Stimulated activated CD4-positive, alpha-beta T cell treated with anti-CD3 and anti-CD28 coated beads, Interleukin-12 subunit alpha, Interleukin-12 subunit beta, amount 100 ng/mL, for 48 hours (primary cell): ENCODE measurements around the gene TMEM179.

ENCODE experiments used
- DNase-seq, 3 donors: peaks; one replicate each; pipeline ENCODE4 v3.0.0-alpha.2; 2020; ENCODE audit warnings: low read depth in 2 of 3, low spot score in 1 of 3

Gene TMEM179

GRCh38 chr14:104557086-104557485 is 47.5 kb downstream of the TMEM179 start:
- no peak for DNase-seq

- no peak for DNase-seq
These were observed 48.1 kb downstream of the TMEM179 start for GRCh38 chr14:104556256-104557021.

DNA sequence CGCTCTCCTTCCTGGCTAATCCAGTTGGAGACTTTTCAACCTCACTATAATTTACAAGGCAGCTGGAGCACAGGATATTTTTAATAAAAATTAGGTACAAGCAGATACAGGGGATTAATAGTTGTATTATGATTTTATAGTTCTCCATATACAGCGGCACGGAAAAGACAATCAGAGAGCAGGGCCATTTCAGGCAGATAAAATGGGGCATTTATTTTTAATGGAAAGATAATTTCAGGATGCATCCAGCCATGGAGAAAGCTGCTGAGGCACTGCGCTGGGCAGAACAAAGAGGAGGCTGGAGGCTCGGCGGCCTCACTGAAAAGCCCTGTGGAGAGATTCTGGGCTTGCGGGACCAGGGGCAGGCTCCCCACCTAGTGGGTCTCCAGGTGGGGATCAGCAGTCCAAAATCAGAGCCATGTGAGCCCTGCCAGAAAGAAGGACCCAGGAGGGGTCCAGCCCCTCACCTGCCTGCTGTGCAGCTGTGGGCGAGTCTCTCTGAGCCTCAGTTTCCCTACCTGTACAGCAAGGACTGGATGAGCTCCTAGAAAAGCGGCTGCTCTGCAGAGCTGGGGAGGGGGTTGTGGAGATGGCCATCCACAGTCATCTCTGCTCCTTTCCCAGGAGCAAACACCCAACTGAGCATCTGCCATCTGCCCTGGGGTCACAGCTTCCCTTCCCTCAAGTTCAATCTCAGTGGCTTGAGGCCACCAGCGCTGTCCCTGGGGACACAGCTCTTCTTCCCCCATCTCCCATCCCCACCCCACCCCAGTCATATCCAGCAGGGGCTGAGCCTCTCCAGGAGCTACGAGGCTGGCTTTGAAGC is 48.9 kb downstream of the TMEM179 start:
- no peak for DNase-seq

DNA sequence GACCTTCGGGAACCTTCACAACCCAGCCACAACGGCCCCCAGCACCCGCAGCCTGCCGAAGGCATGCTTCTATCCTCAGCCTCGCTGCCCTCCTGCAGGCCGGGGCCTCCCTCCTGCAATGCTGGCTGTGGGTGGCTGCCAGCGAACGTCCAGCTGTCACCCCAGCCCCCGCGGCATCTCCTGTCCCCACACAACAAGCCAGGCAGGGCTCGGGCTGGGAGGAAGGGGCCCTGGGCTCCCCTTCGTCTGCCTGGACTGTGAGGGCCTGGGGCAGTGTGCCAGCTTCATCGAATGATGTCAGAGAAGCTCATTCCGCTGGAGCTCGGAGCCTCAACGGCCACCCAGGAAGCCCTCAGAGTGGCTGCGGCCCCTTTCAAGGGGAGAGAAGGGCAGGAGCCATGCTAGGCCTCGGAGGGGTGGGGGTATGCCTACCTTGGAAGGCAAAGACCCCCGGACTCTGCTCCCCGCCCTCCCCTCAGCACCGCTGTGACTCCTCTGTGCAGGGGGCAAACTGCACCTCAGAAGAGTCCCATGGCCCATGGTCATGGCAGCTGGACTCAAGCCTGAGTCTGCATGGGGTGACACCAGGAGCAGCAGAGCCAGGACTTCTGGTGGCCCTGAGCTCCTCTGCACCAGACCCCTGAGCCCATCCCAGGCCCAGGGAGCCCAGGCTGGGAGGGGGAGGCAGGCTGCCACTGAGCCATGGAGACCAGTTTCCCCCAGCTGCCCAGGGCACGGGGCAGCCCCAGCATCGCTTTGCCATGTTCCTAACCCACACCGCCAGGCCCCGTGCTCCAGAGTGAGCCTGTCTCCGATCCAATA is 49.8 kb downstream of the TMEM179 start:
- no peak for DNase-seq

GRCh38 chr14:104554088-104554607 is 50.4 kb downstream of the TMEM179 start:
- no peak for DNase-seq

DNA sequence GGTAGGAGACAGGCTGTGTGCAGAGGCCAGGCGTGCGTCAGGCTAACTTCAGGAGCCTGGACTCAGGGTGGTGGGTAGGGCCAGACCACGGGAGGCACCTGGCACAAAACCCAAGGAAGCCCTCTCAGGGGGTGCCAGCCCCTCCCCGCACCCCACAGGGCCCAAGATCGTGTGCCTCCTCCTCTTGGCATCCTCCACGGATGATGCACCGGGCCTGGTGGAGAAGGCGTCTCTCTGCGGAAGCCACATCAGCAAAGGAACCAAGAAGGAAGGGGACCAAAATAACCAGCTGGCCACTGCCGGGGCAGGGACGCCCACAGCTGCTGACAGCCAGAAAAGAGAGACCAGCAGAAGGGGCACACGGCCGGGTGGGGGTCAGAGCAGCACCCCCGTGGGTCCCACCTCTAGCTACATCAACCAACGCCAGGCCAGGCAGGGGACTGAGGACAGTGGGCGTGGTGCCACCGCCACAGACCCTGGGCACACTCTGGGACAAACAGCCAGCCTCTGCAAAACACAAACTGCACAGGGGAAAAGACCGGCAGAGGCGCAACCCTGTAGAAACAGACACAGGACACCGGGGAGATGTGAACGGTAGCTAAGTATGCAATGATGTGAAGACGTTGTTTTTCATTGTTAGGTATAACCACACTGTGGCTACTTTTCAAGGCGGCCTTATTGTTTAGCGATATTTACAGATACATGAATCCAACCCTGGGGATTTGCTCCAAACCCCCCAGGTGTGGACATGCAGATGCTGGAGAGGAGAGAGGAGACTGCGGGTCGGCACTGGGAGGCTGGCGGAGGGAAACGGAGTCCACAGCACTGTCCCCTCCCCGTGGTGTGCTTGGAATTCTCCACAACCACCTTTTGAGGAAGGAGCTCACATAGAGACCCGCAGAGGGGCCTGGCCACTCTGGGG is 51.1 kb downstream of the TMEM179 start:
- no peak for DNase-seq

DNA sequence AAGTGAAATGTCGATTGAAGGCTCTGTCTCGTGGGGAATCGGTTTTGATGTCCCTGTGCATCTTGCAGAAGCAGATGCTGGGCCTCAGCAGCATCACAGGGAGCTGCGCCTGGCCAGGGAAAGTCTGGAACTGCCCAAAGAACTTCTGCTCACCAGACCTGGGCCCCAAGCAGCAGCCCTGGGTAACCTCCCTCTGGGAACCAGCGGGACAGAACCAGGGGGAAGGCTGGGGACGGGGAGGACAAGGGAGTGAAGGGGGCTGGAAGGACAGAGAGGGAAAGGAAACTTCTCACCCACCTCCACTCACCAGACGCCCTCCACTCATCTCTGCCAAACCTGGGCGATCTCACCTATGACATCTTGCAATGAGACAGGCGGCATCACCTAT is 51.8 kb downstream of the TMEM179 start:
- no peak for DNase-seq

- no peak for DNase-seq
These were observed 52.5 kb downstream of the TMEM179 start for GRCh38 chr14:104551851-104552737.

DNA sequence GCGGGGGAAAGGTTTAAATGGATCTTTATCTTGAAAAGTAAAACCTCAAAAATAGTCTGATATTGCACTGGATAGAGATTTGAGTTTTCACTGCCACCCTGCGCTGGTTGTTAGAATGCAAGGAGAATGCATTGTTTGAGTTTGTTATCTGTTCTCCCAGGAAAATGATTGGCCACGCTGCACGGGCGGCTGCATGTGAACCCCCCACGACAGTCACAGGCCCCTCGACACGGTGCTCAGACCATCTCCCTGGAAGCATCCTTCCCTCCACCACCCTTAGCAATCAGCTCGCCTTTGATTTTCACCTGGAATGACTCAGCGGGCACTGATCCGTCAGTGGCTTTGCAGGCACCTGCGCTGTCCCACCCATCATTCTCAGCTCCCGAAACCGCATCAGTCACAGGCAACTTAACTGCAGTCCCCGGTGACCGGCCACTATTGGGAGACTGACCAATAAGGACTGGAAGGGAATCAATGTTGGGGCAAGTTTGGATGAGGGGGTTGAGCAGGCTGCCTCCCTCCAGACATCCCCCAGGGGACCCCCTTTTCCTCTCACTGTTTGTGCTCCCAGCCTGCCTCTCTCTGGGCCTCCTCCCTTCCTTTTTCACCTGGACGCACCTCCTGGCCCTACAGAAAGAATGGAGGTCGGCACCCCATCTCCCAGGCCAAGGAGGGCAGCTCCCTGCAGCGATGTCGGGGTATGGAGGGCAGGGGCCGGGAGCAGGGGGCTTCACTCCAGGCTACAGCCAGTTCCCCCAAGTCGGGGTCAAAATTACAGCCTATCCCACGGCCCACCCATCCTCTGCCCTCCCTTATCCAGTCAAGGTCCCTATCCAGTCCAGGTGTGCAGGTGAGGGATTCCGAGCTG is 53.5 kb downstream of the TMEM179 start:
- no peak for DNase-seq

GRCh38 chr14:104550340-104550860 is 54.2 kb downstream of the TMEM179 start:
- DNase-seq, result no peak

DNA sequence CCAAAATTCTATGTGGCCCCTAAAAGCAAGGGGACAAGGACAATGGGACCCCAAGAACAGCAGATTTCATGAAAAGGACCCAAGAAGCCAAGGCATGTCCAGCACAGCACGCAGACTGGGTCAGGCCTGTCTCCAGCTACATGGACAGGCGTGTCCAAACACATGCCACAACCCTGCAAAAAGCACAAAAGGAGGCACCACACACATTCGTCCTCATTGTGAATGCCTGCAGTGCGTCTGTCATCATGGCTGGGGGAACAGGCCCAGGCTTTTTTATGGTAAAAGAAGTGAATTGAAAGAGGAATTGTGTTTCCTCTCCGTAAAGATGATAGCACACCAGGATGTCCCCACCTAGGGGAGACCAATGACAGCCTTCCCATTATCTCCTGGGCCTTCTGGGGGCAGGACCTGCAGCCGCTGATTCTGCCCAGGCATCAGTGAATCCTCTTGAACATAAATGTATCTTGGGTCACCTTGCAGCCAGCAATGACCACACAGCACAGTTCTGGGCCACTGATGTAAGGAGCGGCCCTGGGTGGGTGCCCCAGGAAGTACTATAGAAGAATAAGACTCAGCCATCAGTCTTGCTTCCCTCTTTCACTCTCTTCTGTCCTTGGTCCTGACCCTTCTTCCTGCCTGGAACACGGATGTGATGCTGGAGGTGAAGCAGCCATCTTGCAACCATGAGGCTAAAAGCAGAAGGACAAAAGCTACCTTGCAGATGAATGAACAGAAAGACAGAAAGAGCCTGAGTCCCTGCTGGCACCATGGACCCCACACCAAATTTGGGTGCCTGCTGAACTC is 54.8 kb downstream of the TMEM179 start:
- no peak for DNase-seq

DNA sequence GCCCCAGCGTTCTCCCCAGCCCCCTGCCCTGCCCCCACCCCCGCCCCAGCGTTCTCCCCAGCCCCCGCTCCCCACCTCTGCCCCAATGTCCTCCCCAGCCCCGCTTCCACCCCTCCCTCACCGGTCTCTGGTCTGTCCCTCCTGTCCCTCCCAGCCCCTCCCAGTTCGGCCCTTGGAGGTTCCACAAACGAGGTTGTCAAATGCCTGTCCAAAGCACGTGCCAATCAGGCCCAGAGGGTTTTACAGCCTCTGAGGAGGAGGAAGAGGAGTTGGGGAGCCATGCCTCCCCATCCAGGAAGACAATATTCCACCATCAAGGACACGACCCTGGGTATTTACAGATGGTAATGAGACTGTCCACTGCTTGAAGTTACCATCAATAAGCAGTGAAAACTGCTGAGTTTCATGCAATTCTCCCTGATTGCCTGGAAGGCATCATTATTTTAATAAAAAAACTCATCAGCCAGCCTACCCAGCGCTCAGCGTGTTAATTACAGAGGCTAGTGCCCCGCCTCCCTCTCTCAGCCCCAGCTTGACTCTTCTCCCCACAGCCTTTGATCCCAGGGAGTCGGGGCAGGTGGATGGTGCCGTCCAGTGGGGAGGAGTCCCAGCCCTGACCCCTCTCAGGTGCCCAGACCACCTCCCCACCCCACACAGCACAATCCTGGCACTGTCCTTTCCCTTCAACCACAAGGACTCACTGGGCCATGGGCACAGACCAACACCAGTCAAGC is 55.6 kb downstream of the TMEM179 start:
- DNase-seq, result no peak

- DNase-seq, result no peak
These were observed 56.4 kb downstream of the TMEM179 start for GRCh38 chr14:104547998-104548700.

DNA sequence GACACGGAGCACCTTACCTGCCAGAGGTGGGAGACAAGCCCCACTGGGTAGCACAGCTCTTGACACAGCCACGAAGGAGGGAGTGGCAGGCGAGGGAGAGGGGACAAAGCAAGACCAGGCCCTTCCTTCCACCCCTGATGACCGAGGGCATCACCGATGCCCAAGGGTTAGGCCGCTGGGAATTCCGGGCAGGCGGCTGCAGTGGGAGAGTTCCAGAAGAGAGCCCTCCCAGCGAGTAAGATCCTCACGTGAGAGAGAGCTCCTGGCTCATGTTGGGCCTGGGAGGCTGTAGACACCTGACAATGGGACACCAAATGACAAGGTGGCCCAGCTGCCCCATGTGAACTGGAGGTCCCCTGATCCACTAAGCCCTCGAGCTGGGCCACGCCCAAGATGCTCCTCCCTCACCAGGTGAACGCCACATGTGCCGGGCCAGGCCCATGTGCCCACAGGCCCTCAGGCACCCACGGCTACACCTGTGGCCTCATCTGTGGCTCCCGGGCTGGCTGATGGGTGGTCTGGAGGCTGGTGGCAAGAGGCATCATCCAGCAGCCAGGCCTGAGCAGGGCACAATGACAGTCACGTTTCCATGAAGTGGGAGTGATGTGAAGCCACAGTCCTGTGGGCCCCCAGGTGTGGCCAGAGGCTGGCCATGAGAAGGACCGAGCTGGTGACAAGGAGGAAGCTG is 57.1 kb downstream of the TMEM179 start:
- no peak for DNase-seq

DNA sequence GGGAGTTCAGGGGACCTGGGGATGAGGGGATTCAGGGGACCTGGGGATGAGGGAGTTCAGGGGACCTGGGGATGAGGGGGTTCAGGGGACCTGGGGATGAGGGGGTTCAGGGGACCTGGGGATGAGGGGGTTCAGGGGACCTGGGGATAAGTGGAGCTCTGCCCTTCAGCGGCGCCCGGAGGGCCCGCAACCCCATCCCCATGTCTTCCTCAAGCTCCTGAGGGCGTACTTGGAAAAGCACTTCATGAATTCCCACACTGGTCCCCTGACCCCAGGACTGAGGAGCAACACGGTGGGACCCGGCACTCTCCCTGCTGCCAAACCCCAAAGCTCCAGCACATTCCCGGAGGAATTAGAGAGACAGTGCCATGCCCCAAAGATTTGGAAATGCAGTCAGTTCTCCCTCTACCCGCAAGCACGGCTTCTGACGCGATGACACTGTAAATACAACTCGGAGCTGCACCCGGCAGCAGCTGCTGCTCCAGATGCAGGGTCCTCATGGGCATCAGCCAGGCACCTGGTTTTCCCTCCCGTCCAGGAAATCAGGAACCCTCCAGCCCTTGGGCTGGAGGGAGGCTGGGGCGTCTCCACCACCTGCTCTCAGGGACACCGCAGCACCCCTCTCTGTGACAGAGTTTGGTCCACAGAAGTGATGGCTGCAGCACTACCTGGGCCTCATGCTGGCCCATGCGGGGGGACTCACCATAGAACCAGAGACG is 57.8 kb downstream of the TMEM179 start:
- no peak for DNase-seq
